KOPT-K1 (cell line): ENCODE data around the gene AKNA.
"Not testable (repeated sequence)": the region's sequence is repeated elsewhere in the genome, so short reads cannot be mapped to it uniquely, and the experiment has no call there.

ENCODE experiments used
- H3K27ac ChIP-seq: fragments of 200-600 bp; sonication (generic); 2 replicates; pipeline ENCODE4 v1.5.1; 2016; ENCODE audit warnings: antibody characterized with exemption, mild to moderate bottlenecking, low read depth, low read length; ENCODE audit not compliant: poor library complexity, severe bottlenecking
- H3K36me3 ChIP-seq: fragments of 200-600 bp; sonication (generic); 2 replicates; pipeline ENCODE4 v1.5.1; 2017; ENCODE audit warnings: antibody characterized with exemption, mild to moderate bottlenecking, low read length, moderate library complexity; ENCODE audit not compliant: insufficient read depth
- H3K9me3 ChIP-seq: fragments of 200-600 bp; sonication (generic); 2 replicates; pipeline ENCODE4 v1.5.1; 2017; ENCODE audit warnings: antibody characterized with exemption, low read length, mild to moderate bottlenecking; ENCODE audit not compliant: insufficient read depth, poor library complexity, severe bottlenecking

Gene AKNA

DNA sequence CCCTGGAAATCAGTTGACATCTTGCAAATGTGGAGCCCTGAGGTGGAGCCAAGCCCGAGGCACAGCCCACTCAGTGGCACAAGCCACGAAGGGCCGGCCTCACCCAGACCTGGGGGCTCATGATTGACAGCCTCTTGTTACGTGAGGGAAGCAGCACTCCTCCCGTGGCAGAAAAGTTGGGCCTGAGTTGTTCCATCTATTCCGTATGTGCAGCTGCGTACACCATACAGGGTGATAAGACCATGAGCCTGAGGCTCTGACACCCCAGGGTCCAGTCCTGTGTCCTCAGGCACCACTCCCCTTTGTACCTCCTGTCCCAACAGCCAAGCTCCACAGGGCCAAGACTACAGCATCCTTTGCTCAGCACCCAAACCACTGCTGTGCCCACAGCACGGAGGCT is 60.0 kb downstream of the AKNA start:
- Histone ChIP-seq H3K27ac (no peak overlapping the region), H3K9me3 (no peaks in the 10 kb centered on the region), H3K36me3 (no peaks in the 10 kb centered on the region)

- H3K9me3 ChIP-seq, H3K36me3 ChIP-seq, H3K27ac ChIP-seq: not testable (repeated sequence)
Observed at GRCh38 chr9:114325684-114326254, 62.0 kb downstream of the AKNA start.

DNA sequence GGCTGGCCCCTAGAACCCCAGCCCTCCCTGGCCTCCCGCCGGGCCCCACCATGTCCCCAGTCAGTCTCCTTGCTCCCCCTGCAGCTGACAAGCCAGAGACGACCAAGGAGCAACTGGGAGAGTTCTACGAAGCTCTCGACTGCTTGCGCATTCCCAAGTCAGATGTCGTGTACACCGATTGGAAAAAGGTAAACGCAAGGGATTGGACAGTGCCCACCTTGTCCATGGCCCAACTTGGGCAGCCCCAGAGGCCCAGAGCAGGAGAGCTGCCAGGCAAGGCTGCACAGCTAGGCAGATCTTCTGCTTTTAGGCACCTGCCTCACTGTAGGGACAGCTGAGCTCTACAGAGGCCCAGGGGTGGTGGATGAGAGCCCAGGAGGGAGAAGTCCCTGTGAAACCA is 62.8 kb downstream of the AKNA start:
- not testable (repeated sequence) for H3K27ac ChIP-seq

GRCh38 chr9:114324492-114324891 is 63.3 kb downstream of the AKNA start:
- no peaks in the 10 kb centered on the region for H3K9me3 ChIP-seq
- no peaks in the 10 kb centered on the region for H3K36me3 ChIP-seq
- no peak overlapping the region for H3K27ac ChIP-seq

More for the DNA sequence above, 62.8 kb downstream of the AKNA start:
- H3K36me3 ChIP-seq, H3K9me3 ChIP-seq: not testable (repeated sequence)

GRCh38 chr9:114323849-114324248 is 63.9 kb downstream of the AKNA start:
- H3K27ac ChIP-seq, H3K36me3 ChIP-seq, H3K9me3 ChIP-seq: not testable (repeated sequence)

GRCh38 chr9:114322831-114323531 is 64.8 kb downstream of the AKNA start, which contains the start of gene ORM1:
TSS of gene ORM1 (plus strand) at chr9:114323098. CDS start at chr9:114323134, 36 bp downstream.
- H3K27ac ChIP-seq, H3K9me3 ChIP-seq: not testable (repeated sequence)

GRCh38 chr9:114322160-114322818 is 65.5 kb downstream of the AKNA start:
- not testable (repeated sequence) for H3K36me3 ChIP-seq, H3K27ac ChIP-seq, H3K9me3 ChIP-seq

More at GRCh38 chr9:114322831-114323531, 64.8 kb downstream of the AKNA start, which contains the start of gene ORM1:
- not testable (repeated sequence) for H3K36me3 ChIP-seq

GRCh38 chr9:114321759-114322158 is 66.0 kb downstream of the AKNA start:
- Histone ChIP-seq H3K27ac (no peak overlapping the region), H3K9me3 (no peaks in the 10 kb centered on the region)

DNA sequence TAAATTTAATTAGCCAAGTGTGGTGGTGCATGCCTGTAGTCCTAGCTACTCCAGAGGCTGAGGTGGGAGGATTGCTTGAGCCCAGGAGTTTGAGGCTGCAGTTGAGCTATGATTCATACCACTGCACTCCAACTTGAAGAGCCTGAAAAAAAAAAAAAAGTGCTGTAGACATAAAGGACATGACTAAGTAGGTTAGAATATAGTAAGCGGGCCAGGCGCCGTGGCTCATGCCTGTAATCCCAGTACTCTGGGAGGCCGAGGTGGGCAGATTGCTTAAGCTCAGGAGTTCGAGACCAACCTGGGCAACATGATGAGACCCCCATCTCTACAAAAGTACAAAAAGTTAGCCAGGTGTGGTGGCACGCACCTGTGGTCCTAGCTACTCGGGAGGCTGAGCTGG is 67.1 kb downstream of the AKNA start:
- not testable (repeated sequence) for H3K9me3 ChIP-seq, H3K27ac ChIP-seq, H3K36me3 ChIP-seq

More at GRCh38 chr9:114321759-114322158, 66.0 kb downstream of the AKNA start:
- no peaks in the 10 kb centered on the region for H3K36me3 ChIP-seq

GRCh38 chr9:114319147-114319546 is 68.6 kb downstream of the AKNA start:
- no peak overlapping the region for H3K27ac ChIP-seq
- no peaks in the 10 kb centered on the region for H3K36me3 ChIP-seq
- no peaks in the 10 kb centered on the region for H3K9me3 ChIP-seq

DNA sequence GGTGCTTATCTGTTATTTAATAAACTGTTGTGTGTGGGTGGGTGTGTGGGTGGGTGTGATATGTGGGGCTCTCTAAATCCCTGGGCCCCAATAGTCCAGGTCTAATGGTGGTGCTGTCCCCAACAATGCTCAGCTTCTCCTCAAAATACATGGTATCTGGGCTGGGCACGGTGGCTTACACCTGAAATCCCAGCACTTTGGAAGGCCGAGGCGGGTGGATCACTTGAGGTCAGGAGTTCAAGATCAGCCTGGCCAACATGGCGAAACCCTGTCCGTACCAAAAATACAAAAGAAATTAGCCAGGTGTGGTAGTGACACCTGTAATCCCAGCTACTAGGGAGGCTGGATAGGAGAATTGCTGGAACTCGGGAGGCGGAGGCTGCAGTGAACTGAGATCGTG is 69.4 kb downstream of the AKNA start:
- Histone ChIP-seq H3K36me3 (no peaks in the 10 kb centered on the region), H3K27ac (no peak overlapping the region), H3K9me3 (no peaks in the 10 kb centered on the region)

DNA sequence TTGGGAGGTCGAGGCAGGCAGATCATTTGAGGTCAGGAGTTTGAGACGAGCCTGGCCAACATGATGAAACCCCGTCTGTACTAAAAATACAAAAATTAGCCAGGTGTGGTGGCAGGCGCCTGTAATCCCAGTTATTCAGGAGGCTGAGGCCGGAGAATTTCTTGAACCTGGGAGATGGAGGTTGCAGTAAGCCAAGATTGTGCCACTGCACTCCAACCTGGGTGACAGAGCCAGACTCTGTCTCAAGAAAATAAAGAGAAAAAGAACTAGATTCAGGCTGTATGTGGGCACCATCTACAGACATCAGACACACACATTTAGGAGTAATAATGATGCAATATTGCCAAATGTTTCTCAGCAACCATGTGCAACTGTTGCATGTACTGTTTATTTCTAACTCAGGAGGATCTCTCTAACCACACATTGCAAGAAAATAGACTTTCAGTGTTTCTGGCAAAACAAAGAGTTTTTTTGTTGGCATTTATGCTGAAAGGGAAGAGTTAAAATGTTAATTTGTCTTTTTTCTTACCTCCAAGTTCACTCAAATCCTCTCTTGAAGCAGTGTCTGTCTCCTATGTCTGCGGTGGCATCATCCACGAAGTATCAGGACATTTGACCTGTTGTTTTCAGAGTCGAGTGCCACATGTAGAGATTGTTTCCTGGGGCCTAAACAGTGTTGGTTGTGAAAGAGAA is 70.0 kb downstream of the AKNA start:
- no peak overlapping the region for H3K27ac ChIP-seq
- no peaks in the 10 kb centered on the region for H3K9me3 ChIP-seq
- H3K36me3 ChIP-seq: no peaks in the 10 kb centered on the region

DNA sequence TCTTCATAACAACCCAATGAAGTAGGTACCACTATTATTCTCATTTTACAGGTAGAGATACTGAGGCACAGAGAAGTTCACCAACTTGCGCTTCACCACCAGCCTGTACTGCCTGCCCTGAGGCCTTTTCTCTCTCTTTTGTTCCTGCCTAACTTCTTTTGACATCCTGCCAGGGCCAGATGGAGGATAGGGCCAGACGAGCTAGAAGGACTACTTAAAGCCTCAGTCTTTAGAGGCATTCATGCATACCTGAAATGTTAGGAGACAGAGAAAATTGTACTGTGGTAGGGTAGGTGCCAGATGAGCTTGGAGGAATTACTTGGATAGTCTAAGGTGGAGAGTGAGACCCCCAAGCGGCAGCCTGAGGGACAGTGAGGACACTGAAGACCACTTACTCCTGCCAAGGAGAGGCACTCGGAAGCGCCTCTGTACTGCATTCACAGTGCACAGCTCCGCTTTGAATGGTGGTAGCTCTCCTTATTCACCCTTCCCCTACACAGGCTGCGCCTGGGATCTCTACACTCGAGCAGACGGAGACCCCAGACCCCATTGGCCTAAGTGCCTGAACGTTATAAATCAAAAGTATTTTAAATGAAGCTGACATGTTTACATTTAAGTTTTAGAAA is 71.1 kb downstream of the AKNA start:
- no peaks in the 10 kb centered on the region for H3K36me3 ChIP-seq
- no peak overlapping the region for H3K27ac ChIP-seq
- no peaks in the 10 kb centered on the region for H3K9me3 ChIP-seq

DNA sequence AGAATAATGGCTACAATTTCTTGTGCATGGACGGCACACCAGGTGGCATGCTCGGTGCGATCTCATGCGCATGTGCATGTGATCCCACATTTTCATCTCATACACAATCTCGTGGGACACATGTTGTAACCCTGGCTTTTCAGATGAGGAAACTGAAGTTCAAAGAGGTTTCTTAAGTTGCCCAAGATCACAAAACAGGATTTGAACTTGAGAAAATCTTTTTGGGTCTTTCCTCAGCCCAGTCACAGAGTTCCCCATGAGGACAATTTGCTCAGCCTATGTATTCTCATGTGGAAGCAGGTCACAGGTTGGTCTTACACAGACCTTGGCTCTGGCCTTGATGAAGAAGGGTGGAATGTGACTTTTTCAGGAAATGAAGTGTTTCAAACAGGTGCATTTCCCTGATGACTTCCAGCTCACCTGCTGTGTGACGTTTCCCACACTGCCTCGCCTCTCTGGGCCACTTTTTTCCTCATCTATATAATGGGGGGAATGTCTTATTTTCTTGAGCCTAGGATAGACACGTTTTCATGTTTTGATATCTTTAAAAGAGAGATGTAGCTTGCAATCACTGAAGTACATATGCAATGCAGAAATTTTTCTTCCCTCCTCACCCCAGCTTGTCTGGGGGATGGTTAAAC is 71.9 kb downstream of the AKNA start:
- Histone ChIP-seq H3K27ac (no peak overlapping the region), H3K36me3 (no peaks in the 10 kb centered on the region), H3K9me3 (no peaks in the 10 kb centered on the region)
